HG02884 (cell line): ENCODE results near the gene LDLRAD1.
"Not testable (repeated sequence)": the region's sequence is repeated elsewhere in the genome, so short reads cannot be mapped to it uniquely, and the experiment has no call there.

Experiments used
- ATAC-seq: cut with Tn5 transposase; IDR thresholded peaks from one replicate; pipeline ENCODE4 v1.9.1; 2021; ENCODE audit warnings: mild to moderate bottlenecking, moderate library complexity; ENCODE audit not compliant: unreplicated experiment

LDLRAD1 gene

GRCh38 chr1:53995683-53996082 lies 22.3 kb downstream of the LDLRAD1 start:
- ATAC-seq = no peak

GRCh38 chr1:53994516-53994915 lies 23.5 kb downstream of the LDLRAD1 start:
- ATAC-seq = not testable (repeated sequence)

GRCh38 chr1:53992085-53992874 lies 25.7 kb downstream of the LDLRAD1 start:
- ATAC-seq = no peak

- no peak for ATAC-seq
These were observed 30.1 kb downstream of the LDLRAD1 start for GRCh38 chr1:53987880-53988279.

GRCh38 chr1:53986458-53986857 lies 31.5 kb downstream of the LDLRAD1 start:
- ATAC-seq = no peak

GRCh38 chr1:53984726-53985125 lies 33.3 kb downstream of the LDLRAD1 start:
- ATAC-seq = no peak

- ATAC-seq = no peak
These were observed 35.3 kb downstream of the LDLRAD1 start for GRCh38 chr1:53982763-53983104.

GRCh38 chr1:53982034-53982762 lies 35.8 kb downstream of the LDLRAD1 start:
- ATAC-seq = no peak

- ATAC-seq = no peak
These were observed 36.8 kb downstream of the LDLRAD1 start for GRCh38 chr1:53981220-53981619.

- no peak for ATAC-seq
These were observed 38.1 kb downstream of the LDLRAD1 start for GRCh38 chr1:53979712-53980450.

- no peak for ATAC-seq
These were observed 42.1 kb downstream of the LDLRAD1 start for GRCh38 chr1:53975861-53976260.

- ATAC-seq = no peak
These were observed 46.3 kb downstream of the LDLRAD1 start for GRCh38 chr1:53971718-53972117.

- not testable (repeated sequence) for ATAC-seq
These were observed 48.7 kb downstream of the LDLRAD1 start for GRCh38 chr1:53969323-53969722.

GRCh38 chr1:53968125-53968513 lies 49.9 kb downstream of the LDLRAD1 start:
- ATAC-seq = no peak

GRCh38 chr1:53967409-53968124 lies 50.4 kb downstream of the LDLRAD1 start:
- no peak for ATAC-seq

- no peak for ATAC-seq
These were observed 51.2 kb downstream of the LDLRAD1 start for GRCh38 chr1:53966794-53967193.

GRCh38 chr1:53964109-53964508 lies 53.9 kb downstream of the LDLRAD1 start:
- ATAC-seq = no peak

- no peak for ATAC-seq
These were observed 54.5 kb downstream of the LDLRAD1 start for GRCh38 chr1:53963460-53963859.

- no peak for ATAC-seq
These were observed 55.6 kb downstream of the LDLRAD1 start for GRCh38 chr1:53962395-53962794.

GRCh38 chr1:53959664-53960250 lies 58.2 kb downstream of the LDLRAD1 start:
- no peak for ATAC-seq
